Testis (tissue), 2 donors: ENCODE measurements around the gene KMO.

ENCODE experiments used
- POLR2A ChIP-seq: fragments of 450-650 bp; IDR thresholded peaks from one replicate; pipeline ENCODE4 v1.6.1; 2017; ENCODE audit warnings: antibody characterized with exemption, mild to moderate bottlenecking, moderate library complexity
- TF ChIP-seq, protein P1 (sequence below), 3 experiments: fragments of 450-650 bp in 2 of 3; fragments of 200-600 bp in 1 of 3; sonication (generic) in 1 of 3; IDR thresholded peaks; one replicate each; pipeline ENCODE4 v1.5.1; 2016 to 2019; ENCODE audit warnings: antibody characterized with exemption in 3 of 3, mild to moderate bottlenecking in 2 of 3, moderate library complexity in 1 of 3

DNA sequence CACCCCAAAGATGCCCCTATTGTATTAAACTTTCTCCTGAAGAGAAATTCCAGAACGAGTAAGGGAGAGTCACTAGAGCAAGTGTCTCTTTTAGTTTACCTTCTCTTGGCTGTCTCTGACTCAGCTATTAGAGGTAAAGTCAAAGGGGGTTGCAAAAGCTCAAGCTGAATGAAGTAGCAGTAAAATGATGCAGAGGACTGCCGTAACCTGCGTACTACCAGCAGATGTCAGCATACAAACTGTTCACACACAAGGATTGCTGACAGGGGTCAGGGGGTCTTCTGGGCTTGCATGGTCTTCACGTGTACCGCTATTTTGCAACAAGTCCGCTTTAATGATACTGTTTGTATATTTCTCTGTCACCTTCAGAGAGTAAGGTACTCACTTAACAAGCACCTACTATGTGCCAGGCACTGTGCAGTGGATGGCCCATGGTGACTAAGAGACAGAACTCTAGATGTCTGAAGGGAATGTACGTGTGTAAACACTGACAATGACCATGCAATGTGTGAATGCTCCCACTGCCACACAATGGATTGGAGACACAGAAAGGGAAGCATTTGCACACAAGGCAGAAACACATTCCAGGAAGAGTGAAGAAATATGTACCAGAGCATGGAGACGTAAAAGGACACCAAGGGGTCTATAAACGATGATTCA lies 73.1 kb downstream of the KMO start:
- TF ChIP-seq, protein P1, sequence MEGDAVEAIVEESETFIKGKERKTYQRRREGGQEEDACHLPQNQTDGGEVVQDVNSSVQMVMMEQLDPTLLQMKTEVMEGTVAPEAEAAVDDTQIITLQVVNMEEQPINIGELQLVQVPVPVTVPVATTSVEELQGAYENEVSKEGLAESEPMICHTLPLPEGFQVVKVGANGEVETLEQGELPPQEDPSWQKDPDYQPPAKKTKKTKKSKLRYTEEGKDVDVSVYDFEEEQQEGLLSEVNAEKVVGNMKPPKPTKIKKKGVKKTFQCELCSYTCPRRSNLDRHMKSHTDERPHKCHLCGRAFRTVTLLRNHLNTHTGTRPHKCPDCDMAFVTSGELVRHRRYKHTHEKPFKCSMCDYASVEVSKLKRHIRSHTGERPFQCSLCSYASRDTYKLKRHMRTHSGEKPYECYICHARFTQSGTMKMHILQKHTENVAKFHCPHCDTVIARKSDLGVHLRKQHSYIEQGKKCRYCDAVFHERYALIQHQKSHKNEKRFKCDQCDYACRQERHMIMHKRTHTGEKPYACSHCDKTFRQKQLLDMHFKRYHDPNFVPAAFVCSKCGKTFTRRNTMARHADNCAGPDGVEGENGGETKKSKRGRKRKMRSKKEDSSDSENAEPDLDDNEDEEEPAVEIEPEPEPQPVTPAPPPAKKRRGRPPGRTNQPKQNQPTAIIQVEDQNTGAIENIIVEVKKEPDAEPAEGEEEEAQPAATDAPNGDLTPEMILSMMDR (IDR thresholded peaks at IDR 0.05), result no peak
- TF ChIP-seq POLR2A, result no peak
